ENCODE measurements around the gene PRKCZ. TPM values are rescaled to one million over a fixed set of nuclear protein-coding genes. Genes with fewer than 3 reads are reported as not detected.

Gene PRKCZ
- total and polyA plus RNA-seq, 9 of the 15 experiments (the other 6 are each of a cell fraction or from before 2014, with no cell fraction given): 0.07 to 3.1 (median 1.3) TPM

GRCh38 chr1:2022063-2022770 lies 28.0 kb upstream of the PRKCZ start (continued):
- no peak for TF ChIP-seq ZNF395 (CRISPR knock-in tag; IDR thresholded peaks at IDR 0.05)
- no peak for TF ChIP-seq TAF1 (IDR thresholded peaks at IDR 0.05; ENCODE audit: control insufficient read depth, extremely low read depth, insufficient read depth, low read length, severe bottlenecking)
- no peak for TF ChIP-seq ARID3A (IDR thresholded peaks at IDR 0.05; ENCODE audit: borderline replicate concordance, low read depth, low read length)

GRCh38 chr1:2023187-2023586 lies 27.0 kb upstream of the PRKCZ start:
- in situ Hi-C loops (cut with MboI): no loop called here

More at GRCh38 chr1:2023187-2023586, 27.0 kb upstream of the PRKCZ start:
- no peak; the same call in 2 of the 3 replicates for ATAC-seq
- intact Hi-C loops (cut with micrococcal nuclease): no loop called here
- BruUV-seq (replicated peaks): no TSS peak
- Histone ChIP-seq H3K36me3 (ENCODE audit: control insufficient read depth, insufficient read depth, low read length) (no peaks in the 10 kb centered on the region), H3K9ac (ENCODE audit: insufficient read depth in 1 of 2, low read depth in 2 of 2, low read length in 2 of 2) (no peak overlapping the region; a peak in 1 of 4 replicates), H3K79me2 (ENCODE audit: control insufficient read depth, insufficient read depth, low read length) (no peaks in the 10 kb centered on the region), H3K9me3 (replicated peaks; ENCODE audit: control insufficient read depth, insufficient read depth, low read depth, low read length) (no peaks in the 10 kb centered on the region), H3K4me2 (ENCODE audit: insufficient read depth, low read length) (no peak overlapping the region), H4K20me1 (replicated peaks; ENCODE audit: control insufficient read depth, insufficient read depth, low read length) (peaks cover 19% of the 10 kb centered on the region; the same call in 1 of the 2 replicates), H3K27me3 (ENCODE audit: control insufficient read depth in 2 of 2, insufficient read depth in 2 of 2, low read length in 2 of 2) (peaks cover 69 to 94% of the 10 kb centered on the region in 2 experiments), H3K9me1 (ENCODE audit: control insufficient read depth, insufficient read depth, low read length) (no peaks in the 10 kb centered on the region), H3K27ac (ENCODE audit: extremely low read depth, low read depth, low read length) (no peak overlapping the region), H3K4me1 (replicated peaks in 1 of 2; ENCODE audit: control insufficient read depth in 2 of 2, insufficient read depth in 2 of 2, low read length in 2 of 2) (peaks cover 0 to 31% of the 10 kb centered on the region in 2 experiments; a peak in 2 of 5 replicates), H3K4me3 (no peak overlapping the region), H2AFZ (ENCODE audit: low read depth, low read length) (no peak overlapping the region)
- FAIRE-seq: no peak
- DNase-seq (ENCODE audit: extremely low read depth in 1 of 4, low spot score in 3 of 4): no peak
- TF ChIP-seq ZNF589 (CRISPR knock-in tag; IDR thresholded peaks at IDR 0.05; ENCODE audit: low read depth) (no peak), ZNF133 (CRISPR knock-in tag; IDR thresholded peaks at IDR 0.05) (no peak), ZNF668 (CRISPR knock-in tag; IDR thresholded peaks at IDR 0.05) (no peak), GMEB1 (CRISPR knock-in tag; IDR thresholded peaks at IDR 0.05) (no peak), NR4A1 (CRISPR knock-in tag; IDR thresholded peaks at IDR 0.05) (no peak), NR4A1 (tag; IDR thresholded peaks at IDR 0.05) (no peak), HSF4 (CRISPR knock-in tag; IDR thresholded peaks at IDR 0.05; ENCODE audit: borderline replicate concordance) (no peak), NCOA4 (IDR thresholded peaks at IDR 0.05; ENCODE audit: partially characterized antibody) (no peak), SP2 (IDR thresholded peaks at IDR 0.05; ENCODE audit: extremely low read depth, low read depth, low read length, poor library complexity, severe bottlenecking) (no peak)
- TF ChIP-seq, protein P1, sequence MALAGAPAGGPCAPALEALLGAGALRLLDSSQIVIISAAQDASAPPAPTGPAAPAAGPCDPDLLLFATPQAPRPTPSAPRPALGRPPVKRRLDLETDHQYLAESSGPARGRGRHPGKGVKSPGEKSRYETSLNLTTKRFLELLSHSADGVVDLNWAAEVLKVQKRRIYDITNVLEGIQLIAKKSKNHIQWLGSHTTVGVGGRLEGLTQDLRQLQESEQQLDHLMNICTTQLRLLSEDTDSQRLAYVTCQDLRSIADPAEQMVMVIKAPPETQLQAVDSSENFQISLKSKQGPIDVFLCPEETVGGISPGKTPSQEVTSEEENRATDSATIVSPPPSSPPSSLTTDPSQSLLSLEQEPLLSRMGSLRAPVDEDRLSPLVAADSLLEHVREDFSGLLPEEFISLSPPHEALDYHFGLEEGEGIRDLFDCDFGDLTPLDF (CRISPR knock-in tag; IDR thresholded peaks at IDR 0.05): no peak
- ChIA-PET POLR2A (no interaction called here), CTCF (ENCODE audit: low intra/inter-chr PET ratio) (no interaction called here)
- 2% methylated on average over 9 of the region's 9 CpGs for WGBS (ENCODE audit: insufficient coverage, low coverage, missing lambda C conversion rate)
